ENCODE data around the gene RNU6-9.

DNA sequence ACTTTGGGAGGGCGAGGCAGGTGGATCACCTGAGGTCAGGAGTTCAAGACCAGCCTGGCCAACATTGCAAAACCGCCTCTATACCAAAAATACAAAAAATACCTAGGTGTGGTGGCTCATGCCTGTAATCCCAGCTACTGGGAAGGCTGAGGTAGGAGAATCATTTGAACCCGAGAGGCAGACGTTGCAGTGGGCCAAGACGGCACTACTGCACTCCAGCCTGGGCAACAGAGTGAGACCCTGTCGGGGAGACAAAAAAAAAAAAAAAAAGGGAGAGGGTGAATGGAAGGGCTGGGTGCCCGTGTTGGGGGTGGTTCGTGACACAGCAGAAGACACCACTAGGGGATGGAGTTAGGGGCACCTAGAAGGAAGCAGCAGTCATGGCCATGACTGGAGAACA lies 23.0 kb upstream of the RNU6-9 start:
- no peak for TF ChIP-seq EZH2 (IDR thresholded peaks at IDR 0.05)
- no peak for TF ChIP-seq POLR2AphosphoS5 (IDR thresholded peaks at IDR 0.05; ENCODE audit: borderline replicate concordance, low read depth, low read length)
- TF ChIP-seq FOXP2 (optimal IDR thresholded peaks at IDR 0.05; ENCODE audit: control extremely low read depth, extremely low read length, insufficient read depth), result no peak
